ENCODE data around the gene ABL1.

ABL1 gene

DNA sequence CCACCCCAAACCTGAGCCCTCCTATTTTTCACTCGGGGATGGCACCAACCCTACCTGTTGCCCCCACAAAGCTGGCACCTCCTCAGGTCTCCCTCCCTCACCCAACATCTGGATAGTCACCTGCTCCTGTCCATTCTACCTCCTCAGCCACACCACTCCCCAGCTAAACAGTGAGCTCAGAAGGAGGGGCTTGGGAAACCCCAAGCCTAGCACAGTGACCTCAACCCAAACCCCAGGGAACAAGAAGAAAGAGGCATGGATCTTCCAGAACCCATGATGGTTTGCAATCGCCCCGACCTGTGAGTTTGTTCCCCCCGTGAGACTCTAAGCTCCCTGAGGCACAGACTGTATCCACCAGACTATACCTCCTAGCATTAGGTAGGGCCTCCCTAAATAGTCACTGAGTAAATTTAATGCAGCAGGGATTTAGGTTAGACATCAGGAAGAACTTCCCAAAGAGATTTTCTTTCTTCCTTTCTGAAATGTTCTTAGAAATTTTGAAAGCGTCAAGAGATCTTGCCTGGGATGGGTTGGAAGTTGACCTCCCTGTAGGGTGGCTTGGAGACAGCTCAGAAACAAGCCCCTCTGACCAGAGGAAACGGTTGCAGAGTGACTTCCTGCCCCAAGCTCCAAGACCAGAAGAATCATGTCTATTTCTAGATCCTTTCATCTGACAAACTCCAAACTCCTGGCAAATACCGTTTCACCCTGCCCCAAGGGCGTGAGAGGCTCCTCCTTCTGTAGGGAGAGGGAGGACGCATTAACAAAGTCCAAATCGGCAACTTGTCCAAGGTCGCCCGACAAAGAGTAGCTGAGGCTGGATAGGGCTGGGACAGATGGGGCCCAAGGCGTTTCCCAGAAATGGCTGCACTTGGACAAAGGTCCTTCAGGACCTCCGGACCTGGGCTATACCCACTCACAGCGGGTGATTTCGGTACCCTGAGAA is 99.9 kb downstream of the ABL1 start:
- TF ChIP-seq, protein P1, sequence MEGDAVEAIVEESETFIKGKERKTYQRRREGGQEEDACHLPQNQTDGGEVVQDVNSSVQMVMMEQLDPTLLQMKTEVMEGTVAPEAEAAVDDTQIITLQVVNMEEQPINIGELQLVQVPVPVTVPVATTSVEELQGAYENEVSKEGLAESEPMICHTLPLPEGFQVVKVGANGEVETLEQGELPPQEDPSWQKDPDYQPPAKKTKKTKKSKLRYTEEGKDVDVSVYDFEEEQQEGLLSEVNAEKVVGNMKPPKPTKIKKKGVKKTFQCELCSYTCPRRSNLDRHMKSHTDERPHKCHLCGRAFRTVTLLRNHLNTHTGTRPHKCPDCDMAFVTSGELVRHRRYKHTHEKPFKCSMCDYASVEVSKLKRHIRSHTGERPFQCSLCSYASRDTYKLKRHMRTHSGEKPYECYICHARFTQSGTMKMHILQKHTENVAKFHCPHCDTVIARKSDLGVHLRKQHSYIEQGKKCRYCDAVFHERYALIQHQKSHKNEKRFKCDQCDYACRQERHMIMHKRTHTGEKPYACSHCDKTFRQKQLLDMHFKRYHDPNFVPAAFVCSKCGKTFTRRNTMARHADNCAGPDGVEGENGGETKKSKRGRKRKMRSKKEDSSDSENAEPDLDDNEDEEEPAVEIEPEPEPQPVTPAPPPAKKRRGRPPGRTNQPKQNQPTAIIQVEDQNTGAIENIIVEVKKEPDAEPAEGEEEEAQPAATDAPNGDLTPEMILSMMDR (IDR thresholded peaks at IDR 0.05; ENCODE audit: low read length, missing control alignments) = no peak
- no peak for DNase-seq (ENCODE audit: low read depth)
- H3K4me3 ChIP-seq (replicated peaks; ENCODE audit: low read depth, low read length) = no peak overlapping the region

DNA sequence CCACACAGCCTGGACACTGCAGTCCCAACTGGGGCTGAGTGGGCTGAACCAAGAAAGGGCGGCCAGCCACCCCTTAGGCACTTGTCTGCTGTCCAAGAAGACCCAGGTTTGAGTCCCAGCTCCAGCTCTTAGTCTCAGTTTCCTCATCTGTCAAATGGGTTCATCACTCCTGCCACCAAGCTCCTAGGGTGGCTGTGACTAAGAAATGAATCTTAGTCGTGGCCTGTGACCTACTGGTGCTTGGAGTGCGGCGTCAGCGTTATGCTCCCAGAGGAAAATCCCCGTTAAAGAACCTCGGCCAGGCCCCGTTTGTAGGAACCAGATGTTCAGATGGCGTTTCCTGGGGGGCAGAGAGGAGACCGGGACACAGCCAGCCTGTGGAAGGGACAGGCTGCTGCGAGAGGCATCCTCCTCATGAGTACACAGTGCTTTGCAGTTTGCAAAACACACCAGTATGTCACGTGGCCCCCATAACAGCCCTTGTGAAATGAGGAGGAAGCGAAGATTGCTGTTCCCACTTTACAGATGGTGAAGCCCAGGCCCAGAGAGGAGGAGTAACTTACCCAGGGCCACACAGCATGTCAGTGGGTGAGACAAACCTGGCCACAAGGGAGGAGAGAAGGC is 100.7 kb downstream of the ABL1 start:
- H3K4me3 ChIP-seq (replicated peaks; ENCODE audit: low read depth, low read length) = no peak overlapping the region
- no peak for DNase-seq (ENCODE audit: low read depth)
- TF ChIP-seq, protein P1 (IDR thresholded peaks at IDR 0.05; ENCODE audit: low read length, missing control alignments) = no peak

DNA sequence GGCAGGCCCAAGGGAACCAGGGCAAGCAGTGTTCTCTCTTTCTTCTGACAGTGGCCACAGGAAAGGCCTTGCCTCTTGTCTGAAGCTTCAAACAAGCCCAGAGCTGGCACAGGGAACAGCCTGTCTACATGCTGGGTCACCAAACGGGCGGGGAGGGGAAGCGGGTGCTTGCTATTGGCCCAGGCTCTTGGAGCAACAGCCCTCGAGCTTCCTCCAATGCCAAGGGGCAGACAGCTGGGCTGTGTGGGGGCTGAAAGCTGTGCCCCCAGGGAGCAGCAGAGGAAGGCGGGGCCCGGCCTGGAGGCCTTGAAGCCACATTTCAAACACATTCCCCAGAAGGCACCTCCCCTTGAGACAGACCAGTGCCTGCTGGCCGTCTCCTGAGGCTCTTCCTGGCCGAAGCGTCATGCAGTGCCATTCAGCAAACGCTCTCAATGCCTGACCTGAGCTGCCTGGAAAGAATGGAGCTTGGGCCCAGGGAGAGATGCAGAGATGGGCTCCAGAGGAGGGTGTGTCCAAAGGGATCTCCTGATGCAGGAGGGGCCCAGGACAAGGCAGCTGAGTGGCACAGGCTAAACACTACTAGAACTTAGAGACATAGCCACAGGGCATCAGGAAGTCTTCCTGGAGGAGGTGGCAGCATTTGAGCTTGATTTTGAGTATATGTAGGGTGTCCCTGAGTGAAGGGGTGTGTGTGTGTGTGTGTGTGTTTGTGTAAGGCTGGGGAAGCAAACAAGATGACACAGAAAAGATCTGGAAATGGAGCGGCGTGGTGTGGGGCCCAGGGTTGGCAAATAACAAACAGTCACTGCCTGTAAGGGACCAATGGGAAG is 101.4 kb downstream of the ABL1 start:
- peak; percentile 60 for DNase-seq (ENCODE audit: low read depth)
- TF ChIP-seq, protein P1 (IDR thresholded peaks at IDR 0.05; ENCODE audit: low read length, missing control alignments) = no peak
- no peak overlapping the region for H3K4me3 ChIP-seq (replicated peaks; ENCODE audit: low read depth, low read length)

Measured in fibroblast of pulmonary artery (primary cell).